Activated T-cell treated with anti-CD3 and anti-CD28 coated beads for 24 hours (primary cell): ENCODE data around the gene ANXA2.
A peak's percentile ranks its signal among the peaks of the same experiment; 100 is the strongest.

Experiments
- DNase-seq: peaks from one replicate; pipeline ENCODE4 v3.0.0-alpha.2; 2020; ENCODE audit warnings: low read depth

The ANXA2 gene

DNA sequence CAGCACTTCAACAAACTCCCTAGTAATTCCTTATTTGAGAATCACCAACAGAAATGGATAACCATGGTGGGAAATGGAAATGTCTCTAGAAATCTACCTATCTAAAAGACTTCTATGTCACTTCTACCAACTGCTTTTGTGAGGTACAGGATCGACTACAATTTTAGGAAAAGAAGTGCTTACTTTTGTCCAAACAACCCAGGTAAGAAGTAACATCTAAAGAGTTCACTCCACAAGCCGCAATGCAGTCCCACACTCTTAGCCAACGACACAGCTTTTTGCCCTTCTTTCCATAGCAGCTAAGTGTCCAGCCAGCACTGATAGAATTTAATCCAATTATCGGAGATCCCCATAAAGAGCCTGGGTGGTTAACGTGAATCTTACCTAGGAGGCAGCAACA, 28.1 kb downstream of the ANXA2 start:
- DNase-seq: no peak

DNA sequence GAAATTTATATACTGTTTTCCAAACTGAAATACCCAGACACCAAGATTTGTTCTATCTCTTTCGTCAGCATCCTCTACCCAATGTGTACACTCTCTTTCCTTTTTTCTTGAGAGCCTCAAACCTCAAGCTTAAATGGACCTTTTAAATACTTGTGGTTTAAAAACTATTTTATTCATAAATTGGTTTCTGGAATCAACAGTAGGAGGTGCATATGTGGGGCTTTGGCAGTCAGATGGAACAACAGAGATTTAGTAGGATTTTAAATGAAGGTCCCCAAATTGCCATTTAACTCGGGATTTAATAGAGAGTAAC, 33.2 kb downstream of the ANXA2 start:
- no peak for DNase-seq

- DNase-seq: no peak
Measured at GRCh38 chr15:60363903-60364611, 33.7 kb downstream of the ANXA2 start.

GRCh38 chr15:60363087-60363549, 34.7 kb downstream of the ANXA2 start:
- DNase-seq: no peak

GRCh38 chr15:60362321-60363086, 35.3 kb downstream of the ANXA2 start:
- peak; percentile 20 for DNase-seq

DNA sequence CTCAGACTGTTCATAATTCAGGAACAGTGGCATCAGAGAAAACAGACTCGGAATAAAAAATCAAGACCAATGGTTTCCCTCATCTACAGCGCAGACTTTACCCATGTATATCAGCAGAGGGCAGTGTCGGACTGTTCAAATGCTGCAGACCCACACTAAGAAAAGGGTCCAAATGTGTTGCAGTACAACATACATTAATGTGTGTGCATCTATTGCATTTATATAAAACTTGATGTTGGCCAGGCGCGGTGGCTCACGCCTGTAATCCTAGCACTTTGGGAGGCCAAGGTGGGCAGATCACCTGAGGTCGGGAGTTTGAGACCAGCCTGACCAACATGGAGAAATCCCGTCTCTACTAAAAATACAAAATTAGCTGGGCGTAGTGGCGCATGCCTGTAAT, 38.0 kb downstream of the ANXA2 start:
- peak; percentile 14 for DNase-seq

DNA sequence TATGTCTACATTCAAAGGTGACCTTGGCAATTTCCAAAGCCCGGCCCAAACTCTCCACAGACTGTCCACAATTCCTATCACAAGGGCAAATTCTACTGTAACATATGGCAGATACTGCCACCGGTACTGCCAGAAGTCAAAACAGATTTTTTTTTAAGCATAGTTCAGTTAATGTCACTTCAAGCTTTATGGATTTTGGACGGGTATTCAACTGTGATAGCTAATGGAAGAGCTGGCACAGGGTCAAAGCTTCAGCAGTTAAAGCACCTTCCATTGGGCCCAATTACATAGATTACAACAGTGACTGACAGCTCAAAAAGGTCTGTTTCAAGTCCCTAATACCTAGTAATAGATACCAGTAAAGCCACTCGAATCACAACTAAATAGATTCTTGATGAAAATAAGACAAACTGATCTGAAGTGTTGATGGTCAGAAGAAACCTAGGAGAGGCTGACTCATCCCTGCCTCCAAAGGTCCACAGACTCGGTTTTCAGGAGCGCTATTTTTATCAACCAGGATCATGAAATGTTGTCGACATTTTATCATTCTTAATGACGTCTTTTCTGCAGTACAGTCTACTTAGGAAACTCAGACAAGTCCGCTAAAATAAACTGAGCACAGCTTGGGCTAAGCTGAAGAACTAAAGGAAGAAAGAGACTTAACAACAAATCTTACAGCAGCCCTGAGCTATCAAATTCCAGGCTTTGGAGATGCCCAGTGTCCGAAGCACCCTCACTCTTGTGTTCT, 38.7 kb downstream of the ANXA2 start:
- no peak for DNase-seq

GRCh38 chr15:60356832-60357231, 41.0 kb downstream of the ANXA2 start:
- no peak for DNase-seq

DNA sequence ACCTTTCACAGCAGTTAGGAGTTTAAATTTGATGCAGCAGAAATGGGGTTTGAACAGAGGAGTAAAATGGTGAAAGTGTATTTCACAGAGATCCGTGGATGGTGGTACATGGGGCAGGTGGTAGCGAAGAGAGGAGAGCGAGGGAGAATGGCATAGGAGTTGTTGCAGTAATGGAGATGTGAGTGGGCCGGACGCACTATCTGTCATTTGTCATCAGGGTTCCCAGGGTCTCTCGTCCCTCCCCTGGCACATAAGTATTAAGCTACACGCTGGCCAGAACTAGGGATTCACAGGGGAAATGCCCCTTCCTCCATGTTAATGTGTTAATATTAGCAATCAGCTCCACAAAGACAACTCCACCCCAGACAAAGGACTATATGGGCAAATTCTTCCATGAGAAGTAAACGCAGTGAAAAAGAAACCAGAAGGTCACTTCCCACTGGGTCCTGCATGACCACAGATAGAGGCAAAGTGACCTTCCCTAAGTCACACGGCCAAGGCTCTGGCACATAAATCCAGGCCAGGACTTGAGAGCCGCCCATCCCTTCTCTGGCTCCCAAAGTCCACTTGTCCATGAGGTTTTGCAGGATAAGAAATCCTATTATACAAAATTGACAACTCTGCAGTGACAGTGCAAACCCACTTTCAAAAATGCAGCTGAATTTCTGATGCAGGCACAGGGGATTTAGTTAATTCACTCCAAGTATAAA, 42.5 kb downstream of the ANXA2 start:
- no peak for DNase-seq

DNA sequence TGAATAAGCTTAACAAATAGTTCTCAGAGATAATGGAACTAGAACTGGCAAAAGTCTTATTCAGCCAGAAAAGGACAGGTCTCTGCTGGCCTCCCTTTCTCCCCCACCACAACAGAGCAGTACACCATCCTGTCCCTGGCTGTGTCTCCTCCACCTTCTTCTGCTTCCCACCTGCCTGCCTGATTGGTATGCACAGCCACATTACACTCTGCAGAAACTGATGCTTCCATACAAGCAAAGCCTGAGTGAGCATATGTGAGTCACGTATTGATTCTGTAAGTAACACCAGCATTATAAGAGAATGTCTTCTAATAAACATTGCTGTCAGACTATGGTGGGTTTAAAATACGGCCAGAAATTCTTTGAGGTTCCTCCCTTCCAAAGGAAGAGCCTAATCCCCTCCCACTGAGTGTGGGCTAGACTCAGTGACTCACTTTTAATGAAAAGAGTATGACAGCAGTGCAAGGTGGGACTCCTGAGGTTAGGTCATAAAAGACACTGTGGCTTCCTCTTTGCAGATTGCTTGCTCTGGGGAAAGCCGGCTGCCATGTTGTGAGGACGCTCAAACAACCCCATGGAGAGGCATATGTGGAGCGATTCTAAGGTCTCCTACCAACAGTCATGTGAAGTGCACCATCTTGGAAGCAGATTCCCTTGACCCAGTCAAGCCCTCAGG, 44.4 kb downstream of the ANXA2 start:
- DNase-seq: no peak

- no peak for DNase-seq
Measured at GRCh38 chr15:60352525-60352924, 45.3 kb downstream of the ANXA2 start.

- DNase-seq: no peak
Measured at GRCh38 chr15:60351066-60351465, 46.7 kb downstream of the ANXA2 start.

GRCh38 chr15:60350108-60350507, 47.7 kb downstream of the ANXA2 start:
- DNase-seq: no peak

GRCh38 chr15:60349589-60349988, 48.2 kb downstream of the ANXA2 start:
- DNase-seq: no peak

DNA sequence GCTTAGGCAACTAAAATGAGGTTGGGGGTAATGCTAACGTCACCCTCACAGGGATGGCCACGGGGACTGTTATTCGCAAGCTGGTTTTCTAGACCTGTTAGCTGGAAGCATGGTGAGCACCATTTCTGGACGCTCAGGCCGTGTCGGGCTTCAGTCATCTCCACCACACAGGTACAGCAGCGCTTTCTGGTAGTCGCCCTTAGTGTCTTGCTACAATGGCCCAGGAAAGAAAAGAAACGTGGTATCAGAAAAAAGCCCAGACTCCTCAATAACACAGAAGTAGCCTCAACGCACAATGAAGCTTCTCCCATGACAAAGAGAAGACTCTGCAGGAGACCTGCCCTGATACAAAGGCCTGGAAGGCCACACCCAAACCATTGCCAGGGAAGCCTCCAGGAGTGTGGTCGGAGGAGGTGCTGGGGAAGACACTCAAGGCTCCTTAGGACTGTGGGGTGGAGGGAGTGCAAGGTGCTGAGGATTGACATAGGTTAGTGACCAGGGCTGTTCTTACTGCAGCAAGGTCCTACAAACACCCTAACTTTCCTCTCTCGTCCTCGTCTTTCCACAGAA, 50.2 kb downstream of the ANXA2 start:
- no peak for DNase-seq

GRCh38 chr15:60346653-60347052, 51.1 kb downstream of the ANXA2 start:
- no peak for DNase-seq

DNA sequence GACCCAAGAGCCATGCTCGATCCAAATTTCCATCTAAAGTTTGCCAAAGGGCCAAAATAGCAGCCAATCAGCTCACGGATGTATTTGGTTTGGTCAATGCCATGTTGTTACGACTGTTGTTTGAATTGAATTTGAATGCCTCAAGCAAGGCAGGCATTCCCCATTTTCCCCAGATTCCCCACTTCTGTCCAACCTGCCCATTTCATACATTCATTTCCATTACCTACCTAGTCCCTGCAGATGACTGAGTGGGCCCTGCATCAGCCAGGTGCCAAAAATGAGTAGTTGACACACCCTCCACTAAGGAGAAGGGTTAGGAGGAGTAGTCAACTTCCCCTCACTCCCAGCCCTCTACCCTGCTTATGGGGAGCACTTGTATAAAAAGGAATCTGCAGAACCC, 51.7 kb downstream of the ANXA2 start:
- no peak for DNase-seq

GRCh38 chr15:60345598-60345997, 52.2 kb downstream of the ANXA2 start:
- DNase-seq: no peak

DNA sequence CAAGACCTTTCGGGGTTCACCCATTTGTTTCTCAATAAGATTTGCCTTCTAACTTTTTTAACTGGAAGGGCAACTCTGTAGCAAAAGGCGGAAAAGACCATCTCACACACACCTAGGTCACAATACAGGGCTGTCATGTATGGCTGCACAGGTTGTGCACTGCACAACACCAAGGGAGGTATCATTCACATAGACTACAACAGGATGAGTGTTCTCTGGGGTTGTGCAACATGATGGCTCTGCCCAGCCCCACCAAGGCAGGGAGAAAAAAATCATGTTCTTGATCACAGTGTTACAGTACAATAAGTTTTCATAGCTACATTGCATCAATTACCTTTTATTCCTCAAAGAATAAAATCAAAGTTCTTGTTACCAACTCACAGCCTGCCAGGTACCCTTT, 52.8 kb downstream of the ANXA2 start:
- DNase-seq: no peak

GRCh38 chr15:60344461-60344860, 53.3 kb downstream of the ANXA2 start:
- no peak for DNase-seq

- DNase-seq: no peak
Measured at GRCh38 chr15:60343221-60343970, 54.4 kb downstream of the ANXA2 start.
